ENCODE data around the gene CSNK1D.
A peak's percentile ranks its signal among the peaks of the same experiment; 100 is the strongest.

Gene CSNK1D

DNA sequence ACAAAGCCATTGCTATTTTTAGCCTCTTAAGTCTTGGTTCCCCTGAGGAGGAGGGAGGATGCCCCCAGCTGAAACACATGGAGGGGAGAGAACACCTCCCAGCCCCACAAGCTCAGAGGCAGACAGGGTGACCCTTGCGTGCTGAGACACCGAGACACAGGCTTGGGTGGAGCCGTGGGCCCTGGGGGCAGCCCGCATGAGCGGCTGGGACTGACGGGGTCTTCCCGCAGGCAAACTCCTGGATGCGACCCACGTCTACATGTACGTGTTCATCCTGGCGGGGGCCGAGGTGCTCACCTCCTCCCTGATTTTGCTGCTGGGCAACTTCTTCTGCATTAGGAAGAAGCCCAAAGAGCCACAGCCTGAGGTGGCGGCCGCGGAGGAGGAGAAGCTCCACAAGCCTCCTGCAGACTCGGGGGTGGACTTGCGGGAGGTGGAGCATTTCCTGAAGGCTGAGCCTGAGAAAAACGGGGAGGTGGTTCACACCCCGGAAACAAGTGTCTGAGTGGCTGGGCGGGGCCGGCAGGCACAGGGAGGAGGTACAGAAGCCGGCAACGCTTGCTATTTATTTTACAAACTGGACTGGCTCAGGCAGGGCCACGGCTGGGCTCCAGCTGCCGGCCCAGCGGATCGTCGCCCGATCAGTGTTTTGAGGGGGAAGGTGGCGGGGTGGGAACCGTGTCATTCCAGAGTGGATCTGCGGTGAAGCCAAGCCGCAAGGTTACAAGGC lies 34.9 kb downstream of the CSNK1D start:
- DNase-seq (ENCODE audit: low read depth): peak; percentile 59

DNA sequence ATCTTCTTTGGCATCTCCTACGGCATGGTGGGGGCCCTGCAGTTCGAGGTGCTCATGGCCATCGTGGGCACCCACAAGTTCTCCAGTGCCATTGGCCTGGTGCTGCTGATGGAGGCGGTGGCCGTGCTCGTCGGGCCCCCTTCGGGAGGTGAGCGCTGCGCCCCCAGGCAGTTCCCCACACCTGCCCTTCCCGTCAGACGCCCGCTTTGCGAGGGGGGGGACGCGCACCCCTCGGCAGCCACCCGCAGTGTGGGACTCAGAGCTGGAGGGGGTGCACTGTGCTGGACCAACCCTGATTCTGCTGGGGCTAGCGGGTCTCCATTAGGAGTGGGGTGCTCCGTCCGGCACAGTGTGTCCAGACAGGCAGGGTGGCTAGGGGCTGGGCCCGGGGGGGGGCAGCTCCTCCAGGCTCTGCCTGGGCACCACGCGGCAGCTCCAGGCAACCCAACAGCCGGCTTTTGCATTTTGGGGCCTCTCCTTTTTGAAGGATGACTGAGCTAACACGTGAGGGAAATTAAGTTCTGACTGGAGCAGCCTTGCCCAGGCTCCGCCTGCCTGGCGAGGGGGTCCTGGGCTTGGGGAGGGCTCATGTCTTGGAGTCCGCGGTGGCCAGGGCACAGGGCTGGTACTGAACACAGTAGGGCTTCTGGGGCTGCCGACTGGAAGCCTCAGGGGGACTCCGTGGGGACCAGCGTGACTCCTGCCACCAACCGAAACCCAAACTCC lies 35.6 kb downstream of the CSNK1D start:
- no peak for DNase-seq (ENCODE audit: low read depth)

DNA sequence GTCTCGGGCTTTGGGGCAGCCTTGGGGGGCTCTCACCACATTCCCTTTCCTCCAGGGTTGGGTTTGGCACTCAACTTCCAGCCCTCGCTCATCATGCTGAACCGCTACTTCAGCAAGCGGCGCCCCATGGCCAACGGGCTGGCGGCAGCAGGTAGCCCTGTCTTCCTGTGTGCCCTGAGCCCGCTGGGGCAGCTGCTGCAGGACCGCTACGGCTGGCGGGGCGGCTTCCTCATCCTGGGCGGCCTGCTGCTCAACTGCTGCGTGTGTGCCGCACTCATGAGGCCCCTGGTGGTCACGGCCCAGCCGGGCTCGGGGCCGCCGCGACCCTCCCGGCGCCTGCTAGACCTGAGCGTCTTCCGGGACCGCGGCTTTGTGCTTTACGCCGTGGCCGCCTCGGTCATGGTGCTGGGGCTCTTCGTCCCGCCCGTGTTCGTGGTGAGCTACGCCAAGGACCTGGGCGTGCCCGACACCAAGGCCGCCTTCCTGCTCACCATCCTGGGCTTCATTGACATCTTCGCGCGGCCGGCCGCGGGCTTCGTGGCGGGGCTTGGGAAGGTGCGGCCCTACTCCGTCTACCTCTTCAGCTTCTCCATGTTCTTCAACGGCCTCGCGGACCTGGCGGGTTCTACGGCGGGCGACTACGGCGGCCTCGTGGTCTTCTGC lies 36.3 kb downstream of the CSNK1D start:
- DNase-seq (ENCODE audit: low read depth): no peak

DNA sequence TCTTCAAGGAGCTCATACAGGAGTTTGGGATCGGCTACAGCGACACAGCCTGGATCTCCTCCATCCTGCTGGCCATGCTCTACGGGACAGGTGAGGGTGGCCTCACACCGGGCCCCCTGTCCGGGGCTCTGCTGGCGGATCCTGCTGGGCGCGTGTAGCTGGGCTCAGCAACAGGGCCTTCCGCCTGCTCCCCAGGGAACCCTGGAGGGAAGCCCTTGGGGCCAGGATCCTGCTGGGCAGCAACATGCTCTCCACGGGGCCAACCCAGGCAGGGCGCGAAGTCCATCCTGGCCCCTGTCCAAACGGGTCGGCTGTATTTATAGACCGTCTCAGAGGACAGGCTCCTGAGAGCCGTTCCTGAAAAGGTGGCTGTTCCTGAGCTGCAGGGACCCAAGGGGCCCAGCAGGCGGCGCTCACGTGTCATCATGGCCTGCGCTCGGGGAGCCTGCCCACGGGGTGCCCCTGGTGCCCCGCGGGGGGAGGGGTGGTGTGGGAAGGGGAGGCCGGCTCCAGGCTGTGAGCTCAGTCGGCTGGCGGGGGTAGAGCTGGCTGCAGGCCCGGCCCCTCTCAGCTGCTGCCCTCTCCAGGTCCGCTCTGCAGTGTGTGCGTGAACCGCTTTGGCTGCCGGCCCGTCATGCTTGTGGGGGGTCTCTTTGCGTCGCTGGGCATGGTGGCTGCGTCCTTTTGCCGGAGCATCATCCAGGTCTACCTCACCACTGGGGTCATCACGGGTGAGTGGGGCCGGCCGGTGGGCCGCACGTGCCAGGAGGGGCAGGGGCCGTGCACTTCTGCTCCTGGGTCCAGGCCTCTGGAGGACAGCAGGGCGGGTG lies 37.1 kb downstream of the CSNK1D start:
- peak; percentile 55 for DNase-seq (ENCODE audit: low read depth)

DNA sequence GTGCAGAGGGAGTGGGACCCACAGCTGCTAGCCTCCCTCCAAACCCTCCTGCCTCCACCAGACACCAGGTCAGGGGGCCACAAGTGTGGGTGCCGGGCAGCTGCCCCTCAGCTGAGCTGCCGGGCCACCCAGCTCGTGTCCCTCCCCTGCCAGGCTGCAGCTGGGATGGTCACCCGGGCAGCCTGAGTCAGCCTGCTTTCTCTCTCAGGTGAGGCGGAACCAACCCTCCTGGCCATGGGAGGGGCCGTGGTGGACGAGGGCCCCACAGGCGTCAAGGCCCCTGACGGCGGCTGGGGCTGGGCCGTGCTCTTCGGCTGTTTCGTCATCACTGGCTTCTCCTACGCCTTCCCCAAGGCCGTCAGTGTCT lies 37.7 kb downstream of the CSNK1D start:
- no peak for DNase-seq (ENCODE audit: low read depth)

DNA sequence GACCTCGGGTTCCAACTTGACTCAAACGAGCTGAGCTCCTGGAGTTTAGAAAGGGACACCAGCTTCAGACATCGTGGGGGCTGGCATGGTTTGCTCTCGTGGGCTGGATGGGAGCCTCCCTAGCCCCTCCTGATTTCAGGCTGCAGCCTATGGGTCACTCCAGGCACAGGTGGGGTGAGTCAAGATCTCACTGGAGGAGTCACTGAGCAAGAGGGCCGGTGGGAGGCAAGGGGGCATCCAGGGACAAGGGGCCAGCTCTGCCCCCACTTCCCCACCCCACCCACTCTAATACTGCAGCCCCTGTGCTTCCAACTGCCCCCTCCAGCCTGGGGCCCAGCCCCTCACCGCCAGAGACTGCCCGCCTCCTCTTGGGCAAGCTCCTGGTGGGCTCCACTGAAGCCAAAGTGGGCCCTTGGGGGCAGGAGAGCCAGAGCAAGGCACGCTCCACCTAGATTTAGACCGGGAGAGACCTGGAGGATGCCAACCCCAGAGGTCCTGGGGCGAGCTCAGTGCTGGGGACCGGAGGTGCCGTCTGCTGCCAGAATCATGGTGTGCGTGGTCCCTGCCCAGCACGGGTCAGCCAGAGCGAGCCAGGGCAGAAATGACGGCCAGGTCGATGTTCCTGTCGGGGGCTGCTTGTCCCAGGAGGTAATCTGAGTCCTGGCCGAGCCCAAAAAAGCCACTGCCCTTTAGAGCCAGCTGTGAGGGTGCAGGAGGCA lies 38.3 kb downstream of the CSNK1D start:
- DNase-seq (ENCODE audit: low read depth): no peak

DNA sequence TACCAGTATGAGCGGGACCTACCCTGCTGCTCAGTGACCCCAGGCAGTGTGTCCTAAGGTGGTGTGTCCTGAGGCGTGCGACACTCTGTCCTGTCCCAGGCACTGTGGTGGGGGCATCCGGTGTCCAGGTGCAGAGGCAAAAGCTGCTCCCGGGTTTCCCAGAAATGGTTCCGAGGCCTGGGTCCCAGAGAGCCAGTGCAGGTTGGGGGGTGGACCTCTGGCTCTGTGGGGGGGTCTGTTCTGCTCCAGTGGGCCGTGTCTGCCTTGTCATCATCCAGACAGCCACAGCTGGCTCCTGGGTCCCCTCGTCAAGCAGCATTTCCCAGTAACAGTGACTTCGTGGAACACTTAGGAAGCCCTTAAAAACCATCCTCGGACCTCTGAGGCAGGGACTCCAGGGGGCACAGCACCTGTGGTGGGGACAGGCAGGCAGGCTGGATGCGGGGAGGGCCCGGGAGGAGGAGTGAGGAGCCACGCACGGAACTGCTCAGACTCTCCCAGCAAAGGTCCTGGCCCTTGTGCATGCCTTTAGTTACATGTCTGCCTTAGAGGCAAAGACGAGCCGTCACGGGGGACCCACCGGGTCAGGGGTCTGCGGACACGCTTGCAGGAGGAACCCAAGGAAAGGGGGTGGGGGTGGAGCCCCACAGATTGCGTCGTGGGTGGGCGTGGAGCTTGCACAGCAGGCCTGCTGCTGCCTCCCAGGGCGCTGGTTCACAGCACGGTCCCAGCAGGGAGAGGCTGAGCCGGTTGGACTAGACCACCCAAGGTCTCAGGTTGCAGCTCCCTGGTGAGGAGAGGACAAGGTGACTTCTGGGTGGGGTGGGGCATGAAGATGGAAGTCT lies 39.1 kb downstream of the CSNK1D start:
- DNase-seq (ENCODE audit: low read depth): no peak

DNA sequence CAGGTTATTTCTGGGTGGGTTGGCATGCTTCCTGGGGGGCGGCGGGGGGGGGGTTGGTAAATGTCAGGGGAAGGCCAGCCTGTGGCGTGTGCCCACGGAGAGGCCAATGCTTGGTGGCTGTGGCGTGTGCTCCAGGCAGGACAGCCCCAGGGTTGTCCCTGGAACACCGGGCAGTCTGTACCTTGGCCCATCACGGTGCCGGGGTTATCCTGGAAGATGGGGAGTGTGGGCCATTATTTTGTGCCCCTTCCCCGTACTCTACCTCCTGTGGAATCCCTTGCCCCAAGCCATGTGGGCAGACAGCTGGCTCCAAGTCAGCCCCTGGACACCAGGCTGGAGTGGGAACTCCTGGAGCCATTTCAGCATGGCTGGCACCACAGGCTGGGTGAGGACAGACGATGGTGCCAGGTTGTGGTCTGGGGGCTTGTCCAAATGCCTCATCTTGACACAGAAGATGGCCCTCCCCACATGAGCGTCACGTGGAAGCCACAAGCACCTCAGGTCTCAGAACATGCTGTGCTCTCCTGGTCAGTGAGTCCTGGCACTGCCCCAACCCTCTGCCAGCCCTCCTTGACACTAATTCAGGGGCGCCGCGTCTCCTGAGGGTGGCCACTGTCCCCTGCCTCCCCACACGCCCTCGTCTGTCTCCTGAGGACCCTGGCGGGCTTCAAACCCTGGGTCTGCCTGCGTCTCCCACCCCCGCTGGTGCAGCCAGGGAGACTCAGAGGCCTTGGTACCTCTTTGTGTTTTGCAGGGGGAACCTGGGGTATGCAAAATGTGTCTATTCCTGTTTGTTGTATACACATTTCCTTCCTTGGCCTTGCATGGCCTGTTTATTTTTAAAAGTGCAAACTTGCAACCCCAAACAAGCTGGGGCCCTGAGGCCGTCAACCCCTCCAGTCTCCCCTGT lies 40.4 kb downstream of the CSNK1D start:
- DNase-seq (ENCODE audit: low read depth): no peak

DNA sequence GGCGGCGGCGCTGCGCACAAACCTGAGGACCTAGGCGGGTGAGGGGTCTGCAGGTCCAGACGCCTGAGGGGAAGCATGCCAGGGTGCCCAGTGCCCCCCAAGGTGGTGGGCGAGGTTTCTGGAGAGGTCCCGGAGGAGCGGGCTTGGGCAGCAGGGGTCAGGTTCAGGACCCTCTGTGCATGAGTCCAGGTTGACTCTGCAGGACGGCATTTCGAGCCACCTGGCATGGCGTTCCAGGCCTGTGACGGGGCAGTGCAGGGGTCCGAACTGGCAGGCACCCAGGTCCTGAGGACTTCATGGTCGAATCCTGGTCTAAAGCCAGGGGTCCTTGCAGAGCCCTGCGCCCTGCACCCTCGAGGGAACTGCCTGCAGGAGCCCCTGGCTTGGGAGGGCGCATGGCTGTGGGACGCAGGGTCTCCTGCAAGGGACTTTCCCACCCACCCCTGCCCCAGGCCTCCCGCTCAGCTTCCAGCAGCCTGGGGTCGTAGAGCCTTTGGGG lies 41.1 kb downstream of the CSNK1D start:
- DNase-seq (ENCODE audit: low read depth): no peak

DNA sequence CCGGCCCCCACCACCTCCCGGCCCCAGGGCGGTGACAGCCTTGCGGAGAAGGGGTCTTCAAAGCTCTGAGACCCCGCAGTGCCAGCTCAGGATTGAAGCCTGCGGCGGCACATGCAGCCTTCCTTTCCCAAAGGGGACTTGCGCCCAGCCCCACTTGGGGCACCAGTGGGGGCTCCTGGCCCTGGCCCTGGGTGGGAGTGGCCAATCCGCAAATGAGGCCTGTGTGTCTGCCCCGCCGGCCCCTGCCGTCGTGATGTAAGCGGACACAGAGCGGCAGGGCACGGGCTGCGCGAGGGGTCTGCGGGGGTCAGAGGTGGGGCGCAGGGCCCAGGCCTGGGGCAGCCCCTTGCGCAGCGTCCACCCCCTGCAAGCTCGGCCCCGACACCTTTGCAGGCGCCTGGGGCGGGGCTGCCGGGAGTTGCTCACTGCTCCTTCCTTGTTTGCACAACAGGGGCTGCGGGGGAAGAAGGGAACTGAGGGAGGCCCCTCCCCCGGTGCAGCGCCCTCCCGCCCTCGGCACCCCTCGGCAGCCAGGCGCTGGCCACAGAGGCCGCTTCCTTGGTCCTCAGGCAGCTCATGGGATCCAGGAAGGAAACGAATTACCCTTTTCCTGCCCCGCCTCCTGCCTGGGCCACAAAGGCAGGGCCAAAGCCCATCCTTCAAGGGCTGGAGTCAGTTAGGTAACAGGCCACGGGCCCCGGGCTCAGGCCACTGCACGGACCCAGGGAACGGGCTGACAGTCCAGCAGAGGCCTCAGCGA lies 41.8 kb downstream of the CSNK1D start:
- no peak for DNase-seq (ENCODE audit: low read depth)

DNA sequence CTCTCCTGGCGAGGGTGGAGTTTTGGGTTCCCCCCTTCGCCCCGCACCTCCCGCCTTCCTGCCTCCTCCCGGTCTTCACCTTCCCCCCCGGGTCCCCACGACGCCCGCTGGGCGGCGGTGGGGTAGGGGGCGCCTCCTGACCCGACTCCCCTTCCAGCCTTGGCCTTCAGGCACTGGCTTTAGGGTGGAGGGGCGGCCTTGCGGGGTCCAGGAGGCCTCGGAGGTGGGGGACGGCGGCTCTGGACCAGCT lies 42.3 kb downstream of the CSNK1D start:
- no peak for DNase-seq (ENCODE audit: low read depth)

DNA sequence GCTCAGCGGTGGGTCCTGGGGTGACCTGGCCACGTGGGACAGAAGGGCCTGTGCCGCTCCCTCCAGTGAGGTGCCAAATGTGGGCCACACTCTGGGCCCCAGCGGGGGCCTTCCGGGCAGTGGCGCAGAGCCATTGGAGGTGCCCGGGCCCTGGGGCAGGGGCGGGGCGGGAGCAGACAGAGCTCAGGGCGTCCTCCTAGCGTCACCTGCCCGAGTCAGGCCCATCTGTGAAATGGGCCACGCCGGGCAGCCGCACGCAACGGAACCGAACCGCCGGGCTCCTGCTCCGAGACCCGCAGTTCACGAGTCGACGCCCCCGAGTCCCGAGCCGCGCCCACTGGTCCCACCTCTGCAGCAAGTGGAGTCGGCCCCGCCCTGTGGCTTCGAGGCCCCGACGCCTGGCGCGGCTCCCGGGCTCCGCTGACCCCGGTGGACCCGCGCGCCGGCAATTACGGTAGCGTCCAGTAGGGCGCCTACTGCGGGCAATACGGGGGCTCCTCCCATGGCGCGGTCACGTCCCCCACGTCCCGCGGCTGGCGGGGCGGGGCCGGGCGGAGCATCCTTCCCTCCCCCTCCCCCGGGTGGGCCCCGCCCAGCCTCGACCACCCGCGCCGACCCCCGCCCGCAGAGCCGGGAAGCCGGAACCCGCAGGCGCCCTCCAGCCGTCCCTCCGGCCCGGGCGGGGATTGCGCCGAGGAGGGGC lies 42.7 kb downstream of the CSNK1D start:
- peak; percentile 41 for DNase-seq (ENCODE audit: low read depth)

DNA sequence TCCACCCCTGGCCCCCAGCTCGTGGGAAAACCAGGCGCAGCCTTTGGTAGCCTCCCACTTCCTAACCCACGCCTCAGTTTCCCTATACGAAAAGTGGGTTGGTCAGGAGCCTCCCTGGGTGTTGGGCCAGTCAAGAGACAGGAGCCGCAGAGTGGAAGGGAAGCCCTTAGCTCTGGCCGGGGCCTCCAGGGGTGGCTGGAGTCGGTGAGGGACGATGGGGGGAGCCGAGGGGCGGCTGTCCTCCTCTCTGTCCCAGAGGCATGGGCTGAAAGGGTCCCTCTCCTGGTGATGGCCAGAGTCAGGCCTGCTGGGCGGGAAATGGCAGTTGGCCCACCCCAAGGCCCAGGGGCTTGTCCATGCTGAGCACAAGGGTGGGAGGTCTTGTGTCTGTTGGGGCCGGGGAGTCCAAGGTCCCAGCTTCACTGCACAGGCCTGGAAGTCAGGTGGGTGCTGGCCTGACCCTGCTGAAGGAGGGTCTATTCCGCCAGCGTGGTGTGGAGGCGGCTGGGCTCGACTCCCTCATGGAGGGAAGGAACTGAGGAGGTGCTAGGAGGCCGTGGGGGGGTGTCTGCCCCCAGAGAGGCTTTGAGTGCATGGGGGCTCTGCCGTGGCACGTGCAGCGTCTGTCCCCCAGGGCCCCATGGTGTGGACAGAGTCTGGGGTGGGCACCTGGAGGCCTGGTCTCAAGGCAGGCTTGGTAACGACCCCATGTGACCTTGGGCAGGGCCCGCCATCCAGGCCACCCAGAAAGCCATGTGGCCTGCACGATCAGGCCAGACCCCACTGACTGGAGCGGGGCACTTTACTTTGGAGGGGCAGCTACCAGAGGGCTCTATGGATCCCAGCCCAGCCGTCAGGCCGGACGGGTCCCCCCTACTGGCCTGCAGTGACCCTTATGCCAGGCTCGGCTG lies 43.5 kb downstream of the CSNK1D start:
- no peak for DNase-seq (ENCODE audit: low read depth)

DNA sequence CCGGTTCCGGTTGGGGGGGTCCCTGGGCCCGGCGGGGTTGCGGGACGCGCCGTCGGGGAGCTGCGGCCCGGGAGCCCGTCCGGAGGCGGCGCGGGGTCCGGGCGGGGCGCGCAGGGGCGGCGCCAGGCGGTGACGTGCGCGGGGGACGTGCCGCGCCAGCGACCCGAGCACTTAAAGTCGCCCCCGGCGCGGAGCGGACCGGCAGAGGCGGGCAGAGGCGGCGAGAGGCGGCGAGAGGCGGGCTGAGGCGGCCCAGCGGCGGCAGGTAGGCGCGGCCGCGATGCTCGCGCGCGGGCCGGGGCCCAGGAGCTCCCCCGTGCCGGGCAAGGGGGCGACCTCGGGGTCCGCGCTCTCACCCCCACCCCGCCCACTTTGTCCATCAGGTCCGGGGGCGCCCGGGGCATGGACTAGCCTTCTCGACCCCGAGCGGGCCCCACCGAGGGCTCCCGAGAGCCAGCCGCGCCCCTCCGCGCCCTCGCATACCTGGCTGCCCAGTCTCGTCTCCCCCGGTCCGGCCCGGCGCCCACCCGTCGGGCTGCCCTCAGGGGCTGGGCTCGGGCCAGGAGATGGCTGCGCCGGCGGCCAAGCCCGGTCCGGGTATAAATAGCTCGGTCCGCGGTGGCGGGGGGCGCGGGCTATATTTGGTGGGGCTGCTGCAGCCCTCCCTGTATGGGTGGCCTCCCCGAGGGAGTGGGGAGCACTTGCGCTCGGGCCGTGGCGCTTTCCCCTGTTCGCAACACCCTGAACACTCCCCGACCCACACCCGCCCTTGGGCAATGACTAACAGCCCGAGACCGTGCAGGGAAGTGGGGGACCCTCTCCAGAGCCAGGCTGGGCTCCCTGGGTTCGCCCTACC lies 44.4 kb downstream of the CSNK1D start, which contains the start of gene SLC16A3:
SLC16A3 (plus strand) TSS at position 201 of the 856 bp plus-strand sequence. CDS start 6,967 bp downstream, outside the sequence.
- peak; percentile 52 for DNase-seq (ENCODE audit: low read depth)

DNA sequence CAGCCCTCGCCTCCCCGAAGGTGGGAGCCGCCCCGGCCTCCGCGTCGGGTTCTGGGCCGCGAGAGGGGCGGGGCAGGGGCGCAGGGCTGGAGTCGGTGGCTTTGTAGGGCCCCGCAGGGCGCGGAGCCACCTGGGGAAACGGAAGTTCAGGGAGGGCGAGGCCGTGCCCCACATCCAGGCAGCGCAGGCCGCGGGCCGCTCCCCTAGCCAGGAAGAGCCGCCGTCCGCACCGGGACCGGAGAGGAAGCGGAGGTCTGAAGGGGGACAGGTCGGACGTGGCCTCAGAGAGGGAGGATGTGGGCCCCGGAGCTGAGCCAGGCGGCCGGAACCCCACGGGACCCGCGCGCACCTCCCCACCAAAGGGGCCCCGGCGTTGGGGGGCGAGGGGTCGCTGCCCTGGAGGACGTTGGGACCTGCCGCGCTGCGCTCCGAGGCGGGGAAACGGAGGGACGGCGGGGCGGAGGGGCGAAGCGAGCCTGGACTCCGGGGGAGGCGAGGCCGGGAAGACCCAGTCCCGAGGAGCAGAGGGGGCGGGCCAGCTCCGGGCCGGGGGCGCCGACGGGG lies 45.1 kb downstream of the CSNK1D start:
- DNase-seq (ENCODE audit: low read depth): peak; percentile 48

Measured in activated T-helper 1 cell treated with Interleukin-2 at 50 U/mL for 16 hours (primary cell).